ENCODE data around the gene BTN2A1. TPM values are rescaled to one million over a fixed set of nuclear protein-coding genes. Genes with fewer than 3 reads are reported as not detected.

Gene BTN2A1
- total and polyA plus RNA-seq, 9 of the 15 experiments (the other 6 are each of a cell fraction or from before 2014, with no cell fraction given): 6.7 to 22.1 (median 16.4) TPM

GRCh38 chr6:26437550-26437949, 20.2 kb upstream of the BTN2A1 start:
- Histone ChIP-seq H3K36me3 (ENCODE audit: control insufficient read depth, insufficient read depth, low read length) (no peaks in the 10 kb centered on the region), H3K4me3 (no peak overlapping the region), H3K79me2 (ENCODE audit: control insufficient read depth, insufficient read depth, low read length) (no peaks in the 10 kb centered on the region), H4K20me1 (replicated peaks; ENCODE audit: control insufficient read depth, insufficient read depth, low read length) (no peaks in the 10 kb centered on the region), H3K27ac (ENCODE audit: extremely low read depth, low read depth, low read length) (no peak overlapping the region), H3K9me1 (ENCODE audit: control insufficient read depth, insufficient read depth, low read length) (no peaks in the 10 kb centered on the region), H3K9me3 (replicated peaks; ENCODE audit: control insufficient read depth, insufficient read depth, low read depth, low read length) (no peaks in the 10 kb centered on the region), H2AFZ (ENCODE audit: low read depth, low read length) (no peak overlapping the region), H3K4me1 (replicated peaks in 1 of 2; ENCODE audit: control insufficient read depth in 2 of 2, insufficient read depth in 2 of 2, low read length in 2 of 2) (peaks cover 5 to 32% of the 10 kb centered on the region in 2 experiments; a peak in 3 of 5 replicates), H3K4me2 (ENCODE audit: insufficient read depth, low read length) (no peak overlapping the region), H3K9ac (ENCODE audit: insufficient read depth in 1 of 2, low read depth in 2 of 2, low read length in 2 of 2) (no peak overlapping the region), H3K27me3 (ENCODE audit: control insufficient read depth in 2 of 2, insufficient read depth in 2 of 2, low read length in 2 of 2) (no peaks in the 10 kb centered on the region)
- TF ChIP-seq ATF1 (CRISPR knock-in tag; IDR thresholded peaks at IDR 0.05): no peak
- 0 out of 2 replicates have a peak, but pooled peaks have one; percentile 18 for TF ChIP-seq ATF1 (tag; IDR thresholded peaks at IDR 0.05)
- peak; percentile 84 for TF ChIP-seq HMBOX1 (IDR thresholded peaks at IDR 0.05)
- peak; percentile 66 for TF ChIP-seq MEIS2 (IDR thresholded peaks at IDR 0.05; ENCODE audit: partially characterized antibody)
- TF ChIP-seq PBX2 (CRISPR knock-in tag; IDR thresholded peaks at IDR 0.05; ENCODE audit: low read depth): no peak
- TF ChIP-seq PBX2 (tag; conservative IDR thresholded peaks at IDR 0.05; ENCODE audit: low read depth): peak; percentile 44; the same call in 1 of the 2 replicates
- TF ChIP-seq FOXM1 (IDR thresholded peaks at IDR 0.05; ENCODE audit: low read depth): no peak
- no peak for TF ChIP-seq FOXM1 (CRISPR knock-in tag; IDR thresholded peaks at IDR 0.05; ENCODE audit: low read depth)
- no peak for TF ChIP-seq SMAD3 (CRISPR knock-in tag; conservative IDR thresholded peaks at IDR 0.05)
- peak; percentile 23 for TF ChIP-seq CCNT2 (IDR thresholded peaks at IDR 0.05; ENCODE audit: borderline replicate concordance, extremely low read depth, insufficient read length, low read depth, low read length)
- no peak for TF ChIP-seq TFAP4 (CRISPR knock-in tag; IDR thresholded peaks at IDR 0.05; ENCODE audit: borderline replicate concordance)
- 6% methylated on average over 1 of the region's 1 CpG for WGBS (ENCODE audit: insufficient coverage, low coverage, missing lambda C conversion rate)
- in situ Hi-C loops (cut with MboI) (no loop called here), intact Hi-C loops (cut with micrococcal nuclease) (no loop called here)
- no peak for ATAC-seq
- POLR2A ChIA-PET: no interaction called here
- DNase-seq (ENCODE audit: extremely low read depth in 1 of 4, low spot score in 3 of 4): no peak
- CTCF ChIA-PET (ENCODE audit: low intra/inter-chr PET ratio): no interaction called here
- BruUV-seq (replicated peaks): no TSS peak
- FAIRE-seq: no peak
